Fibroblast of skin of left quadriceps (primary cell): ENCODE measurements around the gene MAP4.
"Not testable (repeated sequence)": the region's sequence is repeated elsewhere in the genome, so short reads cannot be mapped to it uniquely, and the experiment has no call there.

Source experiments
- DNase-seq, 2 experiments: peaks; one replicate each; pipeline ENCODE4 v3.0.0-alpha.2; 2013; ENCODE audit warnings: low read depth in 2 of 2

MAP4 gene

DNA sequence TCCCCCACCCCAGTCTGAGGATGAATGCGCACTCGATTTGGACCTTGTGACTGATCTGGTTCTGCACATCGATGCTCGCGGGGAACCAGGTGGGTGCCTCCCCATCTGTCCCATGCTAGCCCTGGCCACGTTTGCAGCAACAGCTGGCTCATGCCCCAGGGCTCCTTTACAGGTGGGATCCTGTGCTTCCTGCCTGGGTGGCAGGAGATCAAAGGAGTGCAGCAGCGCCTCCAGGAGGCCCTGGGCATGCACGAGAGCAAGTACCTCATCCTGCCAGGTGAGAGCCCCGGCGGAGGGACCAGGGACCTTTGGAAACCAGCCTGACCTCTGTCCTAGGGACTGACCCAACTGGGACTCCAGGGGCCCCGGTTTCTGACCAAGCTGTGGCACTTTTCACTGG lies 169.0 kb downstream of the MAP4 start:
- DNase-seq: no peak

GRCh38 chr3:47846880-47847248 lies 169.4 kb downstream of the MAP4 start:
- DNase-seq: no peak

DNA sequence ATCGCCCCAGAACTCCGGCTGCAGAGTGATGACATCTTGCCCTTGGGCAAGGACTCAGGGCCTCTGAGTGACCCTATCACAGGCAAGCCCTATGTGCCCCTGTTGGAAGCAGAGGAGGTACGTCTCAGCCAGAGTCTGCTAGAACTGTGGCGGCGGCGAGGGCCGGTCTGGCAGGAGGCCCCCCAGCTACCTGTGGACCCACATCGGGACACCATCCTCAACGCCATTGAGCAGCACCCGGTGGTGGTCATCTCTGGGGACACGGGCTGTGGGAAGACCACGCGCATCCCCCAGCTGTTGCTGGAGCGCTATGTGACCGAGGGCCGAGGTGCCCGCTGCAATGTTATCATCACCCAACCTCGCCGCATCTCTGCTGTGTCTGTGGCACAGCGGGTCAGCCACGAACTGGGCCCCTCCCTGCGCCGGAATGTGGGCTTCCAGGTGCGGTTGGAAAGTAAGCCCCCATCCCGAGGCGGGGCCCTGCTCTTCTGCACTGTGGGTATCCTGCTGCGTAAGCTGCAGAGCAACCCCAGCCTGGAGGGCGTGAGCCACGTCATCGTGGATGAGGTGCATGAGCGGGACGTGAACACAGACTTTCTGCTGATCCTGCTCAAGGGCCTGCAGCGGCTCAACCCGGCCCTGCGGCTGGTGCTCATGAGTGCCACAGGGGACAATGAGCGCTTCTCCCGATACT lies 169.9 kb downstream of the MAP4 start:
- no peak for DNase-seq

DNA sequence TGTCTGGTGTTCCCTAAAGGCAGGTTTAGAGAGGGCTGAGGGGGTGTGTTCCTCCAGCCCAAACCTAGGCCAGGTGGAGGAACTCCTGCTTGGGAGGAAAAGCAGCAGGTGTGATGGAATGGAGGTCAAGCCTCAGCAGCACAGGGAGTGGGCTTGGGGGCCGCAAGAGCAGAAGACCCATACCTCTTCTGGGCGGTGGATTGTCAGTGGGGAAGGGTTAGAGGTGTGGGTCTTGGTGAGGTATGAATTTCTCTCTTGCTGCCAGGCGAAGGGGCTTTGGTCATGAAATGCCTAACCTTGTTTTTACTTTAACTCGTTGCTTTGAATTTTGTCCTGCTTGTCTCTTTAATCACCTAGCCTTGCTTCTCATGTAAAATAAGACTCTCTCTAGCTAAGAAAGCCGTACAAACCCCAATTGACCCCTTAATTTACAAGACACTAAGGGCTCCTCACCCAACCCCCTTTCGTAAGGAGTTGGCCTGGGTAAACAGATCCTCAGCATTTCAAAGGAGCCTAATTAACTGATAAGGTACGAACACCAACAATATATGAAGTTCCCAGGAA lies 174.3 kb downstream of the MAP4 start:
- DNase-seq: no peak

DNA sequence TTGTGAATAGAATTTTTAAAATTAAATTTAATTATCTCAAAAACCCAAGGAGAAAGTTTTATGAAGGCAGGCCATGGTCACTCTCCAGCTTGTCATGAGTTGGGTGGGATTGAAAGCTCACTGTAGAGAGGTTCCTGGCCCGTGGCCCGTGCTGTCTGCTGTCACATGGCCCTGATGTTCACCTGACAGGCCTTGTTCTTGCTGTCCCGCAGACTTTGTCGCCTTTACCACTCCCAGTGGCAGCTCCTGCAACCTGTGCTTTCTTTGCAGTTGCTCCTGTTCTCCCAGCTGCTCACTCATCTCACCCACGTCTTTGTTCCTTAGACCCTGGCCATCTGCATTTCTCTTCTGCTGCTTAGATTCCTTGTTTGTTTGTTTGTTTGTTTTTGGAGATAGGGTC lies 177.7 kb downstream of the MAP4 start:
- no peak for DNase-seq

DNA sequence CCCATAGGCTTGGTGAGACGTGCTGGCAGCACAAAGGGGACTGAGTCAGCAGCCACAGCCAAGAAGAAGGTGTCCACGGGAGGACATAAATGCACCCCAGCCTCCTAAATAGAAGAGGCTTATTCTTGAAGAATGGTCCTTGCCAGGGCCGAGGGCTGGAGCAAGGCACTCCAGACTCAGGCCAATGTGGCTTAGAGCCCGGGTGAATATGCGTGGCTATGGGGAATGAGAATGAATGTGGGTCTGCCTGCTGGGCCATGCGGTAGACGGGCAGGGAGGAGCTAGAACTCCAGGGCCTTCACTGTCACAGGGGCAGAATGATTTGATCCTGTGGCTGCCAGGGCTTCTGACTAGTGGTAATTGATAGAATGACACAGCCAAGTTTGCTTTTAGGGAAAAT lies 179.2 kb downstream of the MAP4 start:
- DNase-seq: no peak

GRCh38 chr3:47829482-47829881 lies 186.7 kb downstream of the MAP4 start:
- not testable (repeated sequence) for DNase-seq

- no peak for DNase-seq
Measured at GRCh38 chr3:47825590-47825989, 190.6 kb downstream of the MAP4 start.

DNA sequence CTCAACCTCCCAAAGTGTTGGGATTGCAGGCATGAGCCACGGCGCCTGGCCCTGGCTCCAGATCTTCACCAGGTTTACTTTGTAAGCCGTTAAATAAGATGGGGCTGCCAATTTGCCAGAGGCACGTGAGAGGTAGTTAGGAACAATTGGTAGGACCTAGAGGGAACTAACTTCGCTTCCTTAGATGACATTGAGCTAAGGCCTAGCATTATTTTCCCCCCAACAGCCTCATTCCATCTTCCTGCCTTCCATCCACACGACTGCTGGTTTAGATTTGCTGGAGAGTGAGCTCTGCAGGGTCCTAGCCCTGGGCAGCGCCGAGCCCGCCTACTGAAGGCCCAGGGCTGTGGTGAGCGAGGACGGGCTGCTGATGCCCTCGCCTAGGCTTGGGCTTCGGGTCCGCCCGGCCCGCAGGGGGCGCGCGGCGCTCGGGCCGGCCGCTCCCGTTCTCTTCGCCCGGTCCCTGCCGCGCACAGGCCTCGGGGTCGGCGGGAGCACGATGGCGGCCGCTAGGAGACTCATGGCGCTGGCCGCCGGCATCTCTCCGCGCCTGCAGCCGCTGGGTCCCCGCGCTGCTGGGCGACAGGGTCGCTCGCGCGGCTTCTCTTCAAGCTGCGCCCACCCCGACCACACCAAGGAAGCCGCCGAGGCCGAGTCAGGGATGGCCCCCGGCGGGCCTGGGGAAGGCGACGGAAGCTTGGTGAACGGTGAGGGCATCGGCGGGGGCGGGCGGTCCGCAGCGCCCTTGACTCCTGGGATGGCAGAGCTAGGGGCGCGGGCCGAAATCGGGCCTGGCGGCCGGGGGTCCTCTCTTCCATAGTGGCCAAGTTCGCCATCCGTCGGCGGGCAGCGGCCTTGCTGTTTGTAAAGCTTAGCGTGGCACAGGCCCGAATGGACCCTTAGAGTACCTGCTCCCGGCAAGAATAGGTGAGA lies 191.4 kb downstream of the MAP4 start:
- DNase-seq: peak; percentile 59 to 60

DNA sequence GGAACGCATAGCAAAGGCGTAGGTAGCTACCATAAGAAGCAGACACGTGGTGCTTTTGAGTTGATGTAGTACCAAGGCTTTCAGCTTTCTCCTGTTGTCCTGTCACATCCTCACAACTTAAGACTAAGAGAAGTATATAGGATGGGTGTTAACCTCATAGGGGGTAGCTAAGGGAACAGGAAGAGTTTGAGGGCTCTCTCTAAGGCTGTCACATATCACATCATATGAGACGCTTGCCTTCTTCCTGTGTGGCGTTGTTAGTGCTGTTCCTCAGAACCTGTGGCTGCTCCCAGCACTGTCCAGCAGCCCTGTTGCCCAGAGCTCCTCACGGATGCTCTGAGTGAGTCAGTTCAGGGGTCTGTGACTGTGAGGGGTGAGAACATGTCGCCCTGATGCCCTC lies 198.6 kb downstream of the MAP4 start:
- DNase-seq: no peak

- no peak for DNase-seq
Measured at GRCh38 chr3:47813551-47814177, 202.6 kb downstream of the MAP4 start.

- DNase-seq: no peak
Measured at GRCh38 chr3:47804577-47804976, 211.6 kb downstream of the MAP4 start.

DNA sequence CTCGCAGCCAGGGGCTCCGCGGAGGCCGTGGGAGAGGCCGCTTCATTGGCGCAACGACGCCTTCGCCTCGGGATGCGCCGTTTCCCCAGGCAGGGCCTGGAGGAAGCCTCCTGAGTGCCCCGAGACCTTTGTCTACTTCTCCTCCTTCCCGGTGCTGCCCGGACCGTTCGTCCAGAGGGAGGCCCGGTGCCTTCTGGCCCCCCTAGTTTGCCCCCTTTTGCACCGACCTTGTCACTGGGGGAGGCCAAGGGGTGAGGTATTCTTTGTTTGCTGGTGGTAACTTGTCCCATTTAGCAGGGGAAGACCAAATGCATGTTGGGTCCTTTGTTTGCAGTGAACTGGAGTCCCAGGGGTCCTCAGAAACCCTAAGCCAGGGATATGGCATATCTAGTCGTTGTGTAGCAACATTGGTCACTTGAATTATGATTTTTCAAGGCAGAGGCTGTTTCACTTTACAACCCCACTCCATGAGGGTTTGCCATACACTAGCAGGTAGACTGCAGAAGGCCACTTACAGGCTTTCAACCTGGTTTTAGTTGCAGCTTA lies 212.7 kb downstream of the MAP4 start:
- no peak for DNase-seq

- DNase-seq: peak; percentile 63 to 64
Measured at GRCh38 chr3:47802734-47803479, 213.3 kb downstream of the MAP4 start, which contains the start of gene DHX30. Gene DHX30, plus strand, starts transcription at chr3:47803138. Its CDS starts 7,546 bp downstream, at chr3:47810684.
